Mononuclear cell (primary cell): Measurements from ENCODE around the gene TEF. TPM values are rescaled to one million over a fixed set of nuclear protein-coding genes. Genes with fewer than 3 reads are reported as not detected.
"Not testable (repeated sequence)": the region's sequence is repeated elsewhere in the genome, so short reads cannot be mapped to it uniquely, and the experiment has no call there.

ENCODE experiments used
- H3K27me3 ChIP-seq: 2 replicates; pipeline ENCODE4 v1.6.0; 2011; ENCODE audit warnings: low read length, control low read depth; ENCODE audit not compliant: insufficient read depth
- H3K4me1 ChIP-seq: 2 replicates; pipeline ENCODE4 v1.5.1; 2011; ENCODE audit warnings: mild to moderate bottlenecking, low read length, control low read depth; ENCODE audit not compliant: insufficient read depth
- H3K4me3 ChIP-seq: 2 replicates; pipeline ENCODE4 v1.5.1; 2011; ENCODE audit warnings: mild to moderate bottlenecking, low read length, moderate library complexity
- H3K9me3 ChIP-seq: 2 replicates; pipeline ENCODE4 v1.5.1; 2011; ENCODE audit warnings: low read depth, mild to moderate bottlenecking, control low read depth, low read length
- total RNA-seq: library from RNA; depleted of rRNA; stranded (reverse); fragments of >200 nt; gene quantifications from one replicate; pipeline ENCODE4 v1.2.3, GENCODE V29; 2012

The TEF gene
- total RNA-seq, 1 donor = 3.5 TPM

DNA sequence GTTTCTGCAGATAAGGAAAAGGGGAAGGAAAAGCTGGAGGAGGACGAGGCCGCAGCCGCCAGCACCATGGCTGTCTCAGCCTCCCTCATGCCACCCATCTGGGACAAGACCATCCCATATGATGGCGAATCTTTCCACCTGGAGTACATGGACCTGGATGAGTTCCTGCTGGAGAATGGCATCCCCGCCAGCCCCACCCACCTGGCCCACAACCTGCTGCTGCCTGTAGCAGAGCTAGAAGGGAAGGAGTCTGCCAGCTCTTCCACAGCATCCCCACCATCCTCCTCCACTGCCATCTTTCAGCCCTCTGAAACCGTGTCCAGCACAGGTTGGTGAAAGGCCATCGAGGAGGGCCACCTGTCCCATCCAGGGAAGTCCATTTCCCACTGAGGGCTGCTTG is 5.6 kb downstream of the TEF start:
- H3K9me3 ChIP-seq = no peaks in the 10 kb centered on the region
- no peaks in the 10 kb centered on the region for H3K27me3 ChIP-seq
- peaks cover 6% of the 10 kb centered on the region for H3K4me1 ChIP-seq
- H3K4me3 ChIP-seq = no peak overlapping the region

DNA sequence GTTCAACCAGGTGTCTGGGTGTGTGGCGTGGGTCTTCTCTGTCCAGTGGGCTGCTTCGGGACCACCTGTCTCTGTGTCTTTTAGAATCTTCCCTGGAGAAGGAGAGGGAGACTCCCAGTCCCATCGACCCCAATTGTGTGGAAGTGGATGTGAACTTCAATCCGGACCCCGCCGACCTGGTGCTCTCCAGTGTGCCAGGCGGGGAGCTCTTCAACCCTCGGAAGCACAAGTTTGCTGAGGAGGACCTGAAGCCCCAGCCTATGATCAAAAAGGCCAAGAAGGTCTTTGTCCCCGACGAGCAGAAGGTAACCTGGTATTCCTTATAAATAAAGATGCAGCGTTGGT is 12.2 kb downstream of the TEF start:
- H3K9me3 ChIP-seq = no peaks in the 10 kb centered on the region
- no peak overlapping the region for H3K4me3 ChIP-seq
- no peaks in the 10 kb centered on the region for H3K4me1 ChIP-seq
- H3K27me3 ChIP-seq = no peaks in the 10 kb centered on the region

DNA sequence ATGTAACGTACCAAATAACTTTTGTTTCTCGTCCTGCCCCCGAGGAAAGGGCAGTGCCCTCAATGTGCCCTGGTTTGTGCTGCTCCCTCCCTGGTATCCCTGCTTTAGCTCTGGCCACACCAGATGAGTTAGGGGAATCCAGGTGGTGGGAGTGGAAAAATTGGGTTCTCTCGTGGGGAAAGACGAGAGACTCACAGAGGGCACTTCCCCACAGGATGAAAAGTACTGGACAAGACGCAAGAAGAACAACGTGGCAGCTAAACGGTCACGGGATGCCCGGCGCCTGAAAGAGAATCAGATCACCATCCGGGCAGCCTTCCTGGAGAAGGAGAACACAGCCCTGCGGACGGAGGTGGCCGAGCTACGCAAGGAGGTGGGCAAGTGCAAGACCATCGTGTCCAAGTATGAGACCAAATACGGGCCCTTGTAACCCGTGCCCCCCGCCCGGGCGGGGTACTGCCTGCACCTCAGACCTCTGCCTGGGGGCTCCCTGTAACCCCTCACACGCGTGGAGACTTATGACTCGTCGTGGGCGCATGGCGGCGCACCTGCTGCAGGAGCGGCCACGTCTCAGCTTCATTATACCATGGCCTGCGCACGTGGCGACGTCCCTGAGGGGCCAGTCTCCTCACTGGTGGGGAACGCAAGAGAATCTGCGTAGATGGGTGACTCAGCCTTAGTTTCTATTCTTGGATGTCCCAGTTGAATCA is 13.9 kb downstream of the TEF start:
- H3K4me3 ChIP-seq = no peak overlapping the region
- no peaks in the 10 kb centered on the region for H3K9me3 ChIP-seq
- no peaks in the 10 kb centered on the region for H3K27me3 ChIP-seq
- no peaks in the 10 kb centered on the region for H3K4me1 ChIP-seq

GRCh38 chr22:41397143-41397811 is 15.5 kb downstream of the TEF start:
- Histone ChIP-seq H3K9me3 (no peaks in the 10 kb centered on the region), H3K4me1 (no peaks in the 10 kb centered on the region), H3K4me3 (no peak overlapping the region), H3K27me3 (no peaks in the 10 kb centered on the region)

DNA sequence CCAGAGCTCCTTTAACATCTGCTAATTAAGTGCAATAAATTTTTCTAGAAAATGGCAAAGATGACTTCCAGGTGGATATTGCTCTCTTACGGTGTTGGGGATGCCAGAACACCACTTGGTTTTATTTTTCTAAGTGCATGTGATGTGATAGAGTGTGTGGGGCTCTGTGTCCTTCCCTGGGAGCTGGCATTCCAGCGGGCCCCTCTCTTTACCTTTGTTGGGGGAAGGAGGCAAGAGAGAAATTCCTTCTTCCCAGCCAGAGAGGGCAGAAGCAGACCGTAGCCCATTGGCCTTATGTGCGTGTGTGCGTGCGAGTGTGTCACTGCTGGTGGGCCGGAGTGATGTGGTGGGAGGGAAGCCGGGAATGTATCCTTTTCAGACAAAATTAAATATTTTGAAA is 17.2 kb downstream of the TEF start:
- Histone ChIP-seq H3K27me3 (no peaks in the 10 kb centered on the region), H3K9me3 (no peaks in the 10 kb centered on the region), H3K4me3 (no peak overlapping the region), H3K4me1 (peaks cover 1% of the 10 kb centered on the region)

DNA sequence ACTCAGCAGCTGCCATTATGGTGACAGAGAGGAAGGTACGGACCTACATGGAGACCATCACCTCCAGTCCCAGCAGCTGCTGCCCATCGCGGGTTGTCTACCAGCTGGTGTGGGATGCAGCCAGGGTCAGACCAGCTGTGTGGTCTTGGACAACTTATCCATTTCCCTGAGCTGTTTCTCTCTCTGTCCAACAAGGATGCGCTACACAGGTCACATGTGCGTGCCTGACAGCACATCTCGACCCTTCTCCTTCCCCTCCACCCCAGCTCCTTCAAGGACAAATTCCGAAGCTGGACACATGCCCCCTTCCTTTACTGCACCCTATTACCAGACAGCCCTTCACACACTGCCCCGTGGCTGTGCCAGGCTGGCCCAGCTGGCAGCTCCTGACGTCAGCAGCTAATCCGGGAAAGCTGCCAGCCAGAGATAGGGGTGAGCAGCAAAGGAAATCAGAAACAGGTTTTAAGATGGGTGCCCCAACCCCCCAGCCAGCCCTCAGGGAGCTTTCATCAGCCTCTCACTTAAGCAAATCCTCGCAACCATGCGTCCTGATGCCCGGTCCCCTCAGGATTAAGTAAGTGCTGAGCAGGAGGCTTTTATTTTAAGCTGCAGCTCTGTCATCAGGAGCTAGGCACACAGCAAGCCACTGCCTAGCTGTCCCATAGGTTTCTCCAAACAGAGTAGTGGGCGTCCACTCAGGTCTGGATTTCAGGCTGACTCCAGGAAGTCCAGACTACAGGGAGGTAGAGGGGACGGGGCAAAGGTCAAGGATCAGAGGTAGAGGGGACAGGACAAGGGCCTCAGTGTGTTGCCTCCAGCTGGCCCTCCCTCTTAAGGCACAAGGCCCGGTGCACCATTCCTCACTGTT is 20.3 kb downstream of the TEF start:
- H3K4me1 ChIP-seq = peaks cover 3% of the 10 kb centered on the region
- H3K27me3 ChIP-seq = no peaks in the 10 kb centered on the region
- no peak overlapping the region for H3K4me3 ChIP-seq
- H3K9me3 ChIP-seq = no peaks in the 10 kb centered on the region

DNA sequence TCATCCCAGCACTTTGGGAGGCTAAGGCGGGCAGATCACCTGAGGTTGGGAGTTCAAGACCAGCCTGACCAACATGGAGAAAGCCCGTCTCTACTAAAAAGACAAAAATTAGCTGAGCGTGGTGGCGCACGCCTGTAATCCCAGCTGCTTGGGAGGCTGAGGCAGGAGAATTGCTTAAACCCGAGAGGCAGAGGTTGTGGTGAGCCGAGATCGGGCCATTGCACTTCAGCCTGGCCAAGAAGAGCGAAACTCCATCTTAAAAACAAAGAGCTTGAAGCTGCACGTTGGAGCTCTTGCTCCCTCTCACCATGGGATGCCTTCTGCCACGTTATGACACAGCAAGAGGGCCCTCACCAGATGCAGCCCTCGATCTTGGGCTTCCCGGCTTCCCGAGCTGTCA is 21.1 kb downstream of the TEF start:
- H3K9me3 ChIP-seq, H3K27me3 ChIP-seq, H3K4me1 ChIP-seq, H3K4me3 ChIP-seq: not testable (repeated sequence)

- H3K4me3 ChIP-seq = no peak overlapping the region
- no peaks in the 10 kb centered on the region for H3K27me3 ChIP-seq
Measured at GRCh38 chr22:41403532-41404318, 22.0 kb downstream of the TEF start.

GRCh38 chr22:41405588-41405987 is 23.8 kb downstream of the TEF start:
- Histone ChIP-seq H3K4me3 (no peak overlapping the region), H3K9me3 (no peaks in the 10 kb centered on the region), H3K4me1 (peaks cover 3% of the 10 kb centered on the region), H3K27me3 (no peaks in the 10 kb centered on the region)

More at GRCh38 chr22:41403532-41404318, 22.0 kb downstream of the TEF start:
- Histone ChIP-seq H3K4me1 (peaks cover 3% of the 10 kb centered on the region), H3K9me3 (no peaks in the 10 kb centered on the region)

DNA sequence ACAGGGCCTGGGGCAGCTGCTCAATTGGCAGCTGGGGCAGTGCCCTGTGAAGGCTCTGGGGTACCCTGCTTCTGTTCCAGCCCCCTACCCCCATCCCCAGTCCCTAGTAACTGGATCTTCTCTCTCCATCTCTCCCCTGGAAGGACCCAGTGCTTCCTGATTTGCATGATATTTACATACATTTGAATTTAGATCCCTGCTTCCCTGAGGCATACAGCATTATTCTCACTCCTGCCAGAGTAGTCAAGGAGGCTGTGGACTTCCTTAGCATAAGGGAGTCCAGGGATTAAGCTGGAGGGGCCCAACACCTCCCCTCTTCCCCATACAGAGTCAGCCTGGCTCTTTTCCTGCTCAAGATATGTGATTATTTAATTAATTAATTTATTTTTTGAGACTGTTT is 24.7 kb downstream of the TEF start:
- H3K4me3 ChIP-seq = no peak overlapping the region
- no peaks in the 10 kb centered on the region for H3K9me3 ChIP-seq
- H3K4me1 ChIP-seq = peaks cover 6% of the 10 kb centered on the region
- H3K27me3 ChIP-seq = no peaks in the 10 kb centered on the region

DNA sequence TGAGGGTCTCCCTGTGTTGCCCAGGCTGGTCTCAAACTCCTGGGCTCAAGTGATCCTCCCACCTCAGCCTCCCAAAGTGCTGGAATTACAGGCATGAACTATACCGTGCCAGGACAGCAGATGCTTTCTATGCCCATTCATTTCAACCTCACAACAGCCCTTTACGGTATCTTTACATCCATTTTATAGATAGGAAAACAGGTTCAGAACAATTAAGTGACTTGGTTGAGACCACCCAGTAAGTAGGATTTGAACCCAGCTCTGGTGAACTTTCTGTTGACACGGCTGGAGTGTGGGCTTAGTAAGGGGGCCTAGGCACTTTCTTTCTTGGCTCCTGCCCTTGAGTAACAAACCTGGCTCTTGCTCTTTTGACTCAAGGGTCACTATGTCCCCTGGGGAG is 25.7 kb downstream of the TEF start:
- Histone ChIP-seq H3K4me1 (peaks cover 16% of the 10 kb centered on the region), H3K9me3 (no peaks in the 10 kb centered on the region), H3K27me3 (no peaks in the 10 kb centered on the region)

DNA sequence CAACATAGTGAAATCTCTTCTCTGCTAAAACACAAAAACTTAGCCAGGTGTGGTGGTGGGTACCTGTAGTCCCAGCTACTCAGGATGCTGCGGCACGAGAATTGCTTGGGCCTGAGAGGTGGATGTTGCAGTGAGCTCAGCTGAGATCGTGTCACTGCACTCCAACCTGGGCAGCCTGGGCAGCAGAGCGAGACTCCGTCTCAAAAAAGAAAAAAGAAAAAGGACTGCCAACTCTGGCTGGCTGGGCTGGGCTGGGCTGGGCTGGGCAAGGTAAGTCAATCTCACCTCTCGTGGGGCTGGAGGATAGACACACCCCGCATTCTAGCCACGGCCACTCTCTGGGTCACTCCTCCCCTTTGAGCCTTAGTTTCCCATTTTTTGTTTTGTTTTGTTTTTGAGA is 26.9 kb downstream of the TEF start:
- H3K9me3 ChIP-seq = no peaks in the 10 kb centered on the region
- H3K4me3 ChIP-seq = no peak overlapping the region
- H3K27me3 ChIP-seq = no peaks in the 10 kb centered on the region
- H3K4me1 ChIP-seq = peaks cover 24% of the 10 kb centered on the region

More for the DNA sequence above, 25.7 kb downstream of the TEF start:
- no peak overlapping the region for H3K4me3 ChIP-seq

- Histone ChIP-seq H3K27me3 (no peaks in the 10 kb centered on the region), H3K4me1 (peaks cover 33% of the 10 kb centered on the region), H3K4me3 (no peak overlapping the region), H3K9me3 (no peaks in the 10 kb centered on the region)
Measured at GRCh38 chr22:41410311-41410751, 28.6 kb downstream of the TEF start.

GRCh38 chr22:41411021-41411851 is 29.5 kb downstream of the TEF start:
- Histone ChIP-seq H3K9me3 (no peaks in the 10 kb centered on the region), H3K4me3 (no peak overlapping the region), H3K4me1 (peaks cover 38% of the 10 kb centered on the region), H3K27me3 (no peaks in the 10 kb centered on the region)
